ENCODE measurements around the gene KY.

DNA sequence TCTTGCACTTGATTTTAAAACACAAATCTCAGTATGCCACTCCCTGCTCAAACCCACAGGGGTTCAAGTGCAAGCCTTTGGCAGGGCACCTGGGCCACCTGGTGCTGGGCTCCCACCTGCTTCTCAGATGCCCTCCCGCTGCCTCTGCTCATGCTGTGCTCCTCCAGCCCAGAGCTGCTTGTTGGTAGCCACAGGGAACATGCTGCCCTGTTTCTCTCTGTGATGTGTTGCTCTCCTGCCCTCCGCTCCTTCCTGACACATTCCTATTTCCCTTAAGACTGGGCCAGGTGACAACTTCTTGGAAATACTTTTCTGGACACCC lies 27.1 kb upstream of the KY start:
- no peak for TF ChIP-seq POLR2A (IDR thresholded peaks at IDR 0.05)
- TF ChIP-seq, protein P1, sequence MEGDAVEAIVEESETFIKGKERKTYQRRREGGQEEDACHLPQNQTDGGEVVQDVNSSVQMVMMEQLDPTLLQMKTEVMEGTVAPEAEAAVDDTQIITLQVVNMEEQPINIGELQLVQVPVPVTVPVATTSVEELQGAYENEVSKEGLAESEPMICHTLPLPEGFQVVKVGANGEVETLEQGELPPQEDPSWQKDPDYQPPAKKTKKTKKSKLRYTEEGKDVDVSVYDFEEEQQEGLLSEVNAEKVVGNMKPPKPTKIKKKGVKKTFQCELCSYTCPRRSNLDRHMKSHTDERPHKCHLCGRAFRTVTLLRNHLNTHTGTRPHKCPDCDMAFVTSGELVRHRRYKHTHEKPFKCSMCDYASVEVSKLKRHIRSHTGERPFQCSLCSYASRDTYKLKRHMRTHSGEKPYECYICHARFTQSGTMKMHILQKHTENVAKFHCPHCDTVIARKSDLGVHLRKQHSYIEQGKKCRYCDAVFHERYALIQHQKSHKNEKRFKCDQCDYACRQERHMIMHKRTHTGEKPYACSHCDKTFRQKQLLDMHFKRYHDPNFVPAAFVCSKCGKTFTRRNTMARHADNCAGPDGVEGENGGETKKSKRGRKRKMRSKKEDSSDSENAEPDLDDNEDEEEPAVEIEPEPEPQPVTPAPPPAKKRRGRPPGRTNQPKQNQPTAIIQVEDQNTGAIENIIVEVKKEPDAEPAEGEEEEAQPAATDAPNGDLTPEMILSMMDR (IDR thresholded peaks at IDR 0.05) = no peak

Measured in adrenal gland (tissue), 5 donors.